ENCODE measurements around the gene FAM200A. TPM values are rescaled to one million over a fixed set of nuclear protein-coding genes. Genes with fewer than 3 reads are reported as not detected.
A peak's percentile ranks its signal among the peaks of the same experiment; 100 is the strongest.

The FAM200A gene
- total and polyA plus RNA-seq, 2 donors (not counting 1 experiment from before 2014, with no cell fraction given) = 9.0 to 9.7 TPM

GRCh38 chr7:99561737-99562051, 9.8 kb upstream of the FAM200A start:
- peaks cover 27% of the 10 kb centered on the region for H3K4me1 ChIP-seq (ENCODE audit: control insufficient read depth, extremely low read depth, insufficient read depth, low read length)
- H3K36me3 ChIP-seq (ENCODE audit: control insufficient read depth, insufficient read depth, low read length) = peaks cover 27% of the 10 kb centered on the region
- no peak overlapping the region for H2AFZ ChIP-seq (ENCODE audit: low read length)
- H4K20me1 ChIP-seq (ENCODE audit: control insufficient read depth, extremely low read depth, insufficient read depth, low read length) = no peaks in the 10 kb centered on the region
- H3K4me2 ChIP-seq (ENCODE audit: extremely low read depth, insufficient read depth, low read length) = no peak overlapping the region
- peaks cover 74% of the 10 kb centered on the region for H3K79me2 ChIP-seq (ENCODE audit: control insufficient read depth, insufficient read depth, low read length)
- H3K27me3 ChIP-seq (ENCODE audit: control insufficient read depth, insufficient read depth, low read length) = no peaks in the 10 kb centered on the region
- H3K27ac ChIP-seq (ENCODE audit: insufficient read depth, low read length) = peak overlapping the region; percentile 93
- DNase-seq (ENCODE audit: low read depth in 2 of 2) = no peak
- no peak overlapping the region for H3K9ac ChIP-seq (ENCODE audit: insufficient read depth, low read length)
- no peak overlapping the region for H3K4me3 ChIP-seq (replicated peaks in 1 of 4; ENCODE audit: control extremely low read depth in 1 of 4, insufficient read depth in 1 of 4, low read depth in 3 of 4, low read length in 4 of 4)
- H3K9me3 ChIP-seq (ENCODE audit: control insufficient read depth, insufficient read depth, low read depth, low read length) = no peaks in the 10 kb centered on the region
- no peak for TF ChIP-seq EZH2 (IDR thresholded peaks at IDR 0.05; ENCODE audit: low read length, missing control alignments)
- TF ChIP-seq, protein P1, sequence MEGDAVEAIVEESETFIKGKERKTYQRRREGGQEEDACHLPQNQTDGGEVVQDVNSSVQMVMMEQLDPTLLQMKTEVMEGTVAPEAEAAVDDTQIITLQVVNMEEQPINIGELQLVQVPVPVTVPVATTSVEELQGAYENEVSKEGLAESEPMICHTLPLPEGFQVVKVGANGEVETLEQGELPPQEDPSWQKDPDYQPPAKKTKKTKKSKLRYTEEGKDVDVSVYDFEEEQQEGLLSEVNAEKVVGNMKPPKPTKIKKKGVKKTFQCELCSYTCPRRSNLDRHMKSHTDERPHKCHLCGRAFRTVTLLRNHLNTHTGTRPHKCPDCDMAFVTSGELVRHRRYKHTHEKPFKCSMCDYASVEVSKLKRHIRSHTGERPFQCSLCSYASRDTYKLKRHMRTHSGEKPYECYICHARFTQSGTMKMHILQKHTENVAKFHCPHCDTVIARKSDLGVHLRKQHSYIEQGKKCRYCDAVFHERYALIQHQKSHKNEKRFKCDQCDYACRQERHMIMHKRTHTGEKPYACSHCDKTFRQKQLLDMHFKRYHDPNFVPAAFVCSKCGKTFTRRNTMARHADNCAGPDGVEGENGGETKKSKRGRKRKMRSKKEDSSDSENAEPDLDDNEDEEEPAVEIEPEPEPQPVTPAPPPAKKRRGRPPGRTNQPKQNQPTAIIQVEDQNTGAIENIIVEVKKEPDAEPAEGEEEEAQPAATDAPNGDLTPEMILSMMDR (conservative IDR thresholded peaks at IDR 0.05 in 1 of 2, IDR thresholded peaks at IDR 0.05 in 1 of 2; ENCODE audit: low read depth in 1 of 2, low read length in 2 of 2) = no peak

GRCh38 chr7:99560834-99561736, 9.2 kb upstream of the FAM200A start:
- DNase-seq (ENCODE audit: low read depth in 2 of 2) = no peak

More at GRCh38 chr7:99560834-99561736, 9.2 kb upstream of the FAM200A start:
- peak overlapping the region; percentile 93 for H3K27ac ChIP-seq (ENCODE audit: insufficient read depth, low read length)
- H3K4me2 ChIP-seq (ENCODE audit: extremely low read depth, insufficient read depth, low read length) = no peak overlapping the region
- no peak overlapping the region for H2AFZ ChIP-seq (ENCODE audit: low read length)
- TF ChIP-seq, protein P1 (conservative IDR thresholded peaks at IDR 0.05 in 1 of 2, IDR thresholded peaks at IDR 0.05 in 1 of 2; ENCODE audit: low read depth in 1 of 2, low read length in 2 of 2) = no peak
- TF ChIP-seq EZH2 (IDR thresholded peaks at IDR 0.05; ENCODE audit: low read length, missing control alignments) = no peak
- peaks cover 25% of the 10 kb centered on the region for H3K36me3 ChIP-seq (ENCODE audit: control insufficient read depth, insufficient read depth, low read length)
- H3K79me2 ChIP-seq (ENCODE audit: control insufficient read depth, insufficient read depth, low read length) = peaks cover 72% of the 10 kb centered on the region
- no peak overlapping the region for H3K4me3 ChIP-seq (replicated peaks in 1 of 4; ENCODE audit: control extremely low read depth in 1 of 4, insufficient read depth in 1 of 4, low read depth in 3 of 4, low read length in 4 of 4)
- no peaks in the 10 kb centered on the region for H4K20me1 ChIP-seq (ENCODE audit: control insufficient read depth, extremely low read depth, insufficient read depth, low read length)
- peaks cover 27% of the 10 kb centered on the region for H3K4me1 ChIP-seq (ENCODE audit: control insufficient read depth, extremely low read depth, insufficient read depth, low read length)
- H3K9me3 ChIP-seq (ENCODE audit: control insufficient read depth, insufficient read depth, low read depth, low read length) = no peaks in the 10 kb centered on the region
- no peak overlapping the region for H3K9ac ChIP-seq (ENCODE audit: insufficient read depth, low read length)
- no peaks in the 10 kb centered on the region for H3K27me3 ChIP-seq (ENCODE audit: control insufficient read depth, insufficient read depth, low read length)
